Activated naive CD8-positive, alpha-beta T cell treated with anti-CD3 and anti-CD28 coated beads, Interleukin-2, amount 50 U/mL, for 24 hours (primary cell): Measurements from ENCODE around the gene NR4A3.

Experiments
- ATAC-seq: fragments of 150-1000 bp; cut with Tn5 transposase; one replicate; pipeline ENCODE4 v1.10.0; 2021
- DNase-seq: peaks from one replicate; pipeline ENCODE4 v3.0.0; 2021
- H3K27ac Mint-ChIP-seq: one replicate; pipeline ENCODE4 v1.8.0; 2021; ENCODE audit warnings: mild to moderate bottlenecking, mixed read lengths
- H3K27me3 Mint-ChIP-seq: one replicate; pipeline ENCODE4 v1.8.0; 2021; ENCODE audit warnings: mixed read lengths
- H3K36me3 Mint-ChIP-seq: one replicate; pipeline ENCODE4 v1.8.0; 2021; ENCODE audit warnings: low read depth, mixed read lengths
- H3K4me1 Mint-ChIP-seq: one replicate; pipeline ENCODE4 v1.8.0; 2021; ENCODE audit warnings: mixed read lengths
- H3K4me3 Mint-ChIP-seq: one replicate; pipeline ENCODE4 v1.8.0; 2021; ENCODE audit warnings: mild to moderate bottlenecking, moderate library complexity, mixed read lengths
- H3K9me3 Mint-ChIP-seq: one replicate; pipeline ENCODE4 v1.8.0; 2021; ENCODE audit warnings: mixed read lengths

The NR4A3 gene

DNA sequence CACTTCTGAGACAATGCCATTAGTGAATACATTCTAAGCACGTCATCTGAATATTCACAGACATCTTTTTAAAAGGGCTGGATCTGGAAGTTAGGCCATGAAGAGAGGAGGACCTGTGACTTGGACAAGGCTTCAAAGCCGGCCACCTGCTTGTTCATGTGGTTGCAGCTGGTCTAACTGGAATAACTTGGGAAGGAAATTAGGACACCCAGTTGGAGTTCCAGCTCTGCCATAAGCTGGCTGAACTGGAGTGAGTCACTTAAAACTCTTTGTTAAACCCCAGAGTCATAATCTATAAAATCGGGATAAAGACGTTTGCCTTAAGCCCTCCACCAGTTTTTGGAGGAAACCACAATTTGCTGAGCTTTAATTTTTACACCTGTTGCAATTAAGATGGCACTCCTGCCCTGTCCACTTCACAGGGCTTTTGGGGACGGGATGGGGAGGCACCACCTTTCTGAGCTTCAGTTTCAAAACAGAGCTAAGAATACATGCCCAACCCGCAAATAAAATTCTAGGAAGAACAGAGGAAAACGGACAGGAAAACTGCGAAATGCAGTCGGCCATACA is 84.2 kb downstream of the NR4A3 start:
- no peaks in the 10 kb centered on the region for H3K27me3 Mint-ChIP-seq
- no peaks in the 10 kb centered on the region for H3K9me3 Mint-ChIP-seq
- peaks cover 20% of the 10 kb centered on the region for H3K4me1 Mint-ChIP-seq
- H3K4me3 Mint-ChIP-seq = peak overlapping the region; percentile 94
- H3K36me3 Mint-ChIP-seq = no peaks in the 10 kb centered on the region
- no peak for ATAC-seq
- no peak for DNase-seq
- H3K27ac Mint-ChIP-seq = no peak overlapping the region

- H3K9me3 Mint-ChIP-seq = no peaks in the 10 kb centered on the region
- no peaks in the 10 kb centered on the region for H3K27me3 Mint-ChIP-seq
- ATAC-seq (peak; percentile 89), DNase-seq (peak; percentile 86)
- peak within 1 kb of the TSS; percentile 94 for H3K4me3 Mint-ChIP-seq
- peaks cover 2% of the 10 kb centered on the region for H3K36me3 Mint-ChIP-seq
- H3K4me1 Mint-ChIP-seq = peaks cover 23% of the 10 kb centered on the region
- H3K27ac Mint-ChIP-seq = peak within 1 kb of the TSS; percentile 96
These were observed 84.9 kb downstream of the NR4A3 start, which contains the start of gene STX17 for GRCh38 chr9:99906403-99907207. STX17 (plus strand) TSS chr9:99906654; CDS start chr9:99915240, 8,586 bp downstream.

DNA sequence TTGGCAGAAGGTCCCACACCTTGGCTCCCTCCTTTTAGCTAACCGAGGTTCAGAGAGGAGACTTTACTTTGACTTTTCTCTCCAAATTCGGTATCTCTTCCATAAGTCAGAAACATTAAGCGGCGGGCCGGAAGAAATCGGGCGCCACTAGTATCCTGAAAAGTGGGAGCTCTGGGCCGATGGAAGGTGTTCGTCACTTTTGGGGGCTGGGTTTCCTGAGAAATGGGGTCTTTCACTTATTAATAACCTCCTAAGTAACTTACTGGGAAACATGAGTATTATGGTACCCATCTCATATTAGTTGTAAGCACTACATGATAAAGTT is 85.5 kb downstream of the NR4A3 start:
- no peaks in the 10 kb centered on the region for H3K27me3 Mint-ChIP-seq
- peak overlapping the region; percentile 94 for H3K4me3 Mint-ChIP-seq
- DNase-seq (no peak), ATAC-seq (no peak)
- H3K36me3 Mint-ChIP-seq = peaks cover 2% of the 10 kb centered on the region
- no peaks in the 10 kb centered on the region for H3K9me3 Mint-ChIP-seq
- H3K27ac Mint-ChIP-seq = peak overlapping the region; percentile 96
- H3K4me1 Mint-ChIP-seq = peaks cover 29% of the 10 kb centered on the region

DNA sequence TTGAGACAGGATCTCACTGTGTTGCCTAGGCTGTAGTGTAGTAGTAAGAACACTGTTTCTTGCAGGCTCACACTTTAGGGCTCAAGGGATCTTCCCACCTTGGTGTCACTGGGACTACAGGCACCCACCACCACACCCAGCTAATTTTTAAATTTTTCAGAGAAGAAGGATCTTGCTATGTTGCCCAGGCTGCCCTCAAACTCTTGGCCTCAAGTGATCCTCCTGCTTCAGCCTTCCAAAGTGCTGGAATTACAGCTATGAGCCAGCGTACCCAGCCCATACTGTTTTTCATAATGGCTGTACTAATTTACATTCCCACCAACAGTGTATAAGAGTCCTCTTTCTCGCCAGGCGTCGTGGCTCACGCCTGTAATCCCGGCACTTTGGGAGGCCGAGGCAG is 89.9 kb downstream of the NR4A3 start:
- peaks cover 29% of the 10 kb centered on the region for H3K4me1 Mint-ChIP-seq
- H3K27me3 Mint-ChIP-seq = no peaks in the 10 kb centered on the region
- H3K9me3 Mint-ChIP-seq = no peaks in the 10 kb centered on the region
- no peak overlapping the region for H3K4me3 Mint-ChIP-seq
- H3K27ac Mint-ChIP-seq = no peak overlapping the region
- DNase-seq = no peak
- peaks cover 11% of the 10 kb centered on the region for H3K36me3 Mint-ChIP-seq
- ATAC-seq = no peak
